ENCODE measurements around the gene AFAP1.

DNA sequence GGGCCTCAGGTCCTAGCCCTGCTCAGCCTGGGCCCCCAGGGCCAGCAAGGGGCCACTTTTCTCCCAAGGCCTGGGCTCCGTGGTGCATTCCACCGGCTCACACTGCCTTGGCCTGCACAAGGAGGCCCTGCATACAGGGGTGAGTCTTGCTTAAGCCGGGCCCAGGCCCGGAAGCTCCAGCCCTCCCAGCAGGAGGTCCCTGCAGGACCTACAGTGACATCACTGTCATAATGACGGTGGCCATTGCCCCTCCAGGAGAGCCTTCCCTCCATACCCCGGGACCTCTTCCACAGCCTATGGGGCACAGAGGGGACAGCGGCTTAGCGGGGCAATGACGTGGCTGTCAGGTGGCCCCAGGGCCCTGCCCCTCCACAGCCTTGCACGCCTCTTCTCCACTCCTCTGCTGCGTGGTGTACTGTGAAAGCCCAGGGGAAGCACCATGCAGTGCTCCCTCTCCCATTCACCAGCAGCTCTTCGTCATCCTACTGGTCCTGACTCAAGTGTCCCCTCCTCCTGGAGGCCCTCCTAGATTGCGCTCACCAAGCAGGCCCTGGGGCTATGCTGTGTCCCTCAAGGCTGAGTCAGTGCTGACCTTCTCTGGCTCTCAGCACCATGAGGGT lies 32.3 kb upstream of the AFAP1 start:
- TF ChIP-seq, protein P1, sequence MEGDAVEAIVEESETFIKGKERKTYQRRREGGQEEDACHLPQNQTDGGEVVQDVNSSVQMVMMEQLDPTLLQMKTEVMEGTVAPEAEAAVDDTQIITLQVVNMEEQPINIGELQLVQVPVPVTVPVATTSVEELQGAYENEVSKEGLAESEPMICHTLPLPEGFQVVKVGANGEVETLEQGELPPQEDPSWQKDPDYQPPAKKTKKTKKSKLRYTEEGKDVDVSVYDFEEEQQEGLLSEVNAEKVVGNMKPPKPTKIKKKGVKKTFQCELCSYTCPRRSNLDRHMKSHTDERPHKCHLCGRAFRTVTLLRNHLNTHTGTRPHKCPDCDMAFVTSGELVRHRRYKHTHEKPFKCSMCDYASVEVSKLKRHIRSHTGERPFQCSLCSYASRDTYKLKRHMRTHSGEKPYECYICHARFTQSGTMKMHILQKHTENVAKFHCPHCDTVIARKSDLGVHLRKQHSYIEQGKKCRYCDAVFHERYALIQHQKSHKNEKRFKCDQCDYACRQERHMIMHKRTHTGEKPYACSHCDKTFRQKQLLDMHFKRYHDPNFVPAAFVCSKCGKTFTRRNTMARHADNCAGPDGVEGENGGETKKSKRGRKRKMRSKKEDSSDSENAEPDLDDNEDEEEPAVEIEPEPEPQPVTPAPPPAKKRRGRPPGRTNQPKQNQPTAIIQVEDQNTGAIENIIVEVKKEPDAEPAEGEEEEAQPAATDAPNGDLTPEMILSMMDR (optimal IDR thresholded peaks at IDR 0.05 in 1 of 3, IDR thresholded peaks at IDR 0.05 in 1 of 3, conservative IDR thresholded peaks at IDR 0.05 in 1 of 3; ENCODE audit: extremely low read depth in 1 of 3, insufficient read depth in 2 of 3, low read length in 3 of 3) = no peak
- TF ChIP-seq EZH2 (IDR thresholded peaks at IDR 0.05; ENCODE audit: low read length) = no peak
